ENCODE measurements around the gene CFAP161. TPM values are rescaled to one million over a fixed set of nuclear protein-coding genes. Genes with fewer than 3 reads are reported as not detected.

The CFAP161 gene
- total RNA-seq, 3 donors from 2014 or later = 0.54 TPM; not detected in 2

DNA sequence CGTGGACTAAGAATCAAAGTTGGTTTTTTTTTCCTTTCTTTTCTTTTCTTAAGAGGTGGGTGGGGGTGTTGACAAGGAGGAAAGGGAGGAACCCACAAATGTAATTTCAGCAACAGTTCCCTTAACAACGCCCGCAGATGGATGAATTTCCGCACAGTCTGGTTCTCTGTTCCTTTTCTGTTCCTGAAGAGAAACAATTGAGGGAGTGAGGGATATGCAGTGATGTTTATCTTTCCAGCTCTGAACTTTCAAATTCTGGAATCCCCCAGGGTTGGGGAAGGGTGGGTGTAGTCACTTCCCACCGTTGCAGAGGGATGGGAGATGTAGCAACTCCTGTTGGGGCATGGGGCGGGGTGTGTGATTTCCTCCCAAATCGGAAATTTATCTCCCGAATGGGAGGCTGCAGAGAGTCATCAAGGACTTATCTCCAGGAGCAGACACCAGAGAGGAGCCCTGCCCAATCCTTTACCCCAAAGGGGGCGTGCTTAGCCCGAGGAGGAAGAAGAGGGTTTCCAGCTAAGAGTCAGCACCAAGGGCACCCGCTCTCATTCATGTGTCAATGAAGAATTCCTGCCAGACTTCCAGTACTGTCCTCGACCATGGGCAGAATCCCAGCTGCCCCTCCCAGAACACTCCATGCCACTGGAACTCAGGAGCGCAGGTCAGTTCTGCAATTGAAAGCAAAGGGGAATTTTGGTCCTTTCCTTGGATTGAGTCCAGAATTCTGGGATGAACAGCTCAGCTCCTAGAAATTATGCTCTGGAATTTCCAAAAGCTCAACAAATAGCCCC is 35.0 kb upstream of the CFAP161 start:
- H3K36me3 ChIP-seq (ENCODE audit: low read depth) = no peaks in the 10 kb centered on the region
- H3K9me3 ChIP-seq = no peaks in the 10 kb centered on the region
- no peak overlapping the region for H3K4me3 ChIP-seq
- ATAC-seq (no peak), DNase-seq (no peak)
- H3K4me1 ChIP-seq (ENCODE audit: low read depth) = no peaks in the 10 kb centered on the region
- no peak for TF ChIP-seq CTCF (IDR thresholded peaks at IDR 0.05)
- intact Hi-C loops (cut with DNase I, micrococcal nuclease) = no loop called here

GRCh38 chr15:81101894-81102815 is 31.9 kb upstream of the CFAP161 start:
- no peak for DNase-seq
- Histone ChIP-seq H3K4me1 (ENCODE audit: low read depth) (no peaks in the 10 kb centered on the region), H3K36me3 (ENCODE audit: low read depth) (no peaks in the 10 kb centered on the region), H3K4me3 (no peak overlapping the region), H3K9me3 (no peaks in the 10 kb centered on the region)
- TF ChIP-seq CTCF (IDR thresholded peaks at IDR 0.05) = no peak
- intact Hi-C loops (cut with DNase I, micrococcal nuclease) = loop anchor here in 1 of 2 donors (10.0 kb wide), 1 partner anchor 163 kb away; no protein-coding TSS in a partner anchor
- no peak for ATAC-seq

- H3K4me1 ChIP-seq (ENCODE audit: low read depth) = no peaks in the 10 kb centered on the region
- no peaks in the 10 kb centered on the region for H3K36me3 ChIP-seq (ENCODE audit: low read depth)
- intact Hi-C loops (cut with DNase I, micrococcal nuclease) = loop anchor here in 1 of 2 donors (10.0 kb wide), 1 partner anchor 161 kb away; no protein-coding TSS in a partner anchor
- no peak overlapping the region for H3K4me3 ChIP-seq
- DNase-seq = no peak
- no peaks in the 10 kb centered on the region for H3K9me3 ChIP-seq
- no peak for TF ChIP-seq CTCF (IDR thresholded peaks at IDR 0.05)
- ATAC-seq = no peak
Measured at GRCh38 chr15:81103857-81104256, 30.2 kb upstream of the CFAP161 start.

DNA sequence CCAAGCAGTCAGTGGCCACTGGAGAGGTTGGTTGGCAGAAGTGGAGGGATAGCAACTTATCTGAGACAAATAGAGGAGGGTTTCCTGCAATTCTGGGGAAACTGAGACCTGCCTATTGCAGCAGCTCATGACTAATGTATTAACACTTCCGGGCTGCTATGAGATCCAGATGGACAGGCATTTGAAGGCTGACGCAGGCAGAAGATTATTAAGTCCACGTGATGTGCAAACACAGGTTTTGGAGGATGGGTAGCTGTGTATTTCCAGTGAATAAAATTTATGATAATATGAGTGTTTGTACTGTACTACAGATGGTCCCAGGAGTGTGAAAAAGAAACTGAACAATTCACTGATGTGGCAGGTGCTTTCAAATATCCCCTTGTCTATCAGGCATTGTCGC is 28.5 kb upstream of the CFAP161 start:
- H3K36me3 ChIP-seq (ENCODE audit: low read depth) = no peaks in the 10 kb centered on the region
- TF ChIP-seq CTCF (IDR thresholded peaks at IDR 0.05) = no peak
- H3K4me1 ChIP-seq (ENCODE audit: low read depth) = no peaks in the 10 kb centered on the region
- no peak overlapping the region for H3K4me3 ChIP-seq
- H3K9me3 ChIP-seq = no peaks in the 10 kb centered on the region
- intact Hi-C loops (cut with DNase I, micrococcal nuclease) = loop anchor here (5.0 to 10.0 kb wide), 2 partner anchors 157 to 159 kb away; no protein-coding TSS in a partner anchor
- DNase-seq = no peak
- ATAC-seq = no peak

DNA sequence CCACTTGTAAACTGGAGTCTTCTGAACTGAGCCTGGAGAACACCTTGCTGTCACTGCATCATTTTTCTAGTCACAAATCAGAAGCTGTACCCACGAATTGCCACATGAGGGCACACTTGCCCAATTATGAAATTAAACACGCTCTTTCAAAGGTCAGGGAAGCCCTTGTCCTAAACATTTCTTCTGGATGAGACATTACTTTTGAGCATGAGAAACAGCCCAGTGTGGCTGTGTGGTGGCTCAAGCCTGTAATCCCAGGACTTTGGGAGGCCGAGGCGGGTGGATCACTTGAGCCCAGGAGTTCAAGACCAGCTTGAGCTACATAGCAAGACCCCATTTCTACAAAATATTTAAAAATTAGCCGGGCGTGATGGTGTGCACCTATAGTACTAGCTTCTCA is 27.5 kb upstream of the CFAP161 start:
- no peaks in the 10 kb centered on the region for H3K4me1 ChIP-seq (ENCODE audit: low read depth)
- H3K36me3 ChIP-seq (ENCODE audit: low read depth) = no peaks in the 10 kb centered on the region
- H3K4me3 ChIP-seq = no peak overlapping the region
- peak; percentile 48 for TF ChIP-seq CTCF (IDR thresholded peaks at IDR 0.05)
- H3K9me3 ChIP-seq = no peaks in the 10 kb centered on the region
- intact Hi-C loops (cut with DNase I, micrococcal nuclease) = loop anchor here (2.0 to 10.0 kb wide), 3 partner anchors 48 to 158 kb away; no protein-coding TSS in a partner anchor
- DNase-seq (peak in 2 of 3 donors; percentile 28 to 60), ATAC-seq (peak; percentile 67)
